Caco-2 (cell line): Measurements from ENCODE around the gene PROCR. TPM values are rescaled to one million over a fixed set of nuclear protein-coding genes. Genes with fewer than 3 reads are reported as not detected.
"Not testable (repeated sequence)": the region's sequence is repeated elsewhere in the genome, so short reads cannot be mapped to it uniquely, and the experiment has no call there.

Experiments
- BruUV-seq: library from RNA; stranded (reverse); fragments of 400-500 nt; replicated peaks from 2 replicates; lab custom pipeline; 2021; lab: Mats Ljungman, UMichigan
- CTCF ChIA-PET: fragments of 300-600 bp; sonication (Branson Sonifier 250); formaldehyde crosslinking; loops from one replicate; lab custom pipeline; 2022; ENCODE audit warnings: antibody characterized with exemption; lab: Charles Lee
- POLR2A ChIA-PET: fragments of 300-600 bp; sonication (Branson Sonifier 250); formaldehyde crosslinking; loops from one replicate; lab custom pipeline; 2022; ENCODE audit warnings: antibody characterized with exemption; lab: Charles Lee
- DNase-seq, 2 experiments: peaks; one replicate each; pipeline versions ENCODE4 v3.0.0 to v3.0.0-alpha.2; 2020 to 2022
- H3K27me3 ChIP-seq: replicated peaks from 2 replicates; pipeline ENCODE4 v1.6.0; 2011; ENCODE audit warnings: low read length; ENCODE audit not compliant: control insufficient read depth, insufficient read depth
- H3K36me3 ChIP-seq: 2 replicates; pipeline ENCODE4 v1.5.1; 2011; ENCODE audit warnings: low read length; ENCODE audit not compliant: control insufficient read depth, insufficient read depth
- H3K4me1 ChIP-seq: fragments of 250-450 bp; sonication (Bioruptor Pico); 2 replicates; pipeline ENCODE4 v1.5.1; 2020; ENCODE audit warnings: mild to moderate bottlenecking
- H3K4me3 ChIP-seq: 2 replicates; pipeline ENCODE4 v1.5.1; 2011; ENCODE audit warnings: low read depth, mild to moderate bottlenecking, control low read depth, low read length
- H3K9me3 ChIP-seq: fragments of 250-450 bp; sonication (Bioruptor Pico); 2 replicates; pipeline ENCODE4 v1.5.1; 2020; ENCODE audit warnings: mild to moderate bottlenecking, moderate library complexity
- H3K27ac Mint-ChIP-seq: one replicate; pipeline ENCODE4 v1.8.0; 2022; ENCODE audit warnings: mixed read lengths; ENCODE audit not compliant: unreplicated experiment
- H3K27me3 Mint-ChIP-seq: one replicate; pipeline ENCODE4 v1.8.0; 2022; ENCODE audit warnings: mixed read lengths; ENCODE audit not compliant: insufficient read depth, unreplicated experiment
- H3K36me3 Mint-ChIP-seq: one replicate; pipeline ENCODE4 v1.8.0; 2022; ENCODE audit warnings: mild to moderate bottlenecking, mixed read lengths; ENCODE audit not compliant: insufficient read depth, unreplicated experiment
- H3K4me1 Mint-ChIP-seq: one replicate; pipeline ENCODE4 v1.8.0; 2022; ENCODE audit warnings: low read depth, mixed read lengths; ENCODE audit not compliant: unreplicated experiment
- H3K4me3 Mint-ChIP-seq: one replicate; pipeline ENCODE4 v1.8.0; 2022; ENCODE audit warnings: mild to moderate bottlenecking, moderate library complexity, mixed read lengths; ENCODE audit not compliant: unreplicated experiment
- H3K9me3 Mint-ChIP-seq: one replicate; pipeline ENCODE4 v1.8.0; 2022; ENCODE audit warnings: mixed read lengths; ENCODE audit not compliant: unreplicated experiment
- CTCF ChIP-seq, 2 experiments: fragments of 200-600 bp in 1 of 2; IDR thresholded peaks; 1 replicate in 1 of 2; 2 replicates in 1 of 2; pipeline versions ENCODE4 v1.5.1 to v1.8.0; 2011 to 2022; ENCODE audit warnings: antibody characterized with exemption in 1 of 2, control low read depth in 1 of 2, inconsistent platforms in 1 of 2, low read depth in 1 of 2, low read length in 1 of 2, mild to moderate bottlenecking in 1 of 2, moderate library complexity in 1 of 2; ENCODE audit not compliant: insufficient read depth in 1 of 2, severe bottlenecking in 1 of 2, unreplicated experiment in 1 of 2
- intact Hi-C: fragments of 100-400 bp; cut with micrococcal nuclease; formaldehyde crosslinking; loops from one replicate; pipeline ENCODE4 v1.10.0; 2022; ENCODE audit not compliant: unreplicated experiment
- total RNA-seq: library from RNA; stranded (reverse); gene quantifications from 2 replicates; pipeline ENCODE4 v1.2.3, GENCODE V29; 2022

Gene PROCR
- total RNA-seq, 1 experiment from 2014 or later = 4.0 TPM

- H3K27me3 Mint-ChIP-seq = no peaks in the 10 kb centered on the region
- peaks cover 5% of the 10 kb centered on the region for H3K36me3 Mint-ChIP-seq
- H3K4me3 Mint-ChIP-seq = peak overlapping the region; percentile 11
- no peaks in the 10 kb centered on the region for H3K27me3 ChIP-seq
- no peaks in the 10 kb centered on the region for H3K36me3 ChIP-seq
- ChIA-PET POLR2A (interaction anchor here (0.6 to 1.0 kb wide), 4 partner anchors 13 to 304 kb away, joined by 3 to 7 read pairs (median 4); no protein-coding TSS in a partner anchor), CTCF (interaction anchor here (0.5 to 2.2 kb wide), 5 partner anchors 20 to 156 kb away, joined by 3 to 19 read pairs (median 4); partner anchors contain the start of gene EDEM2)
- H3K4me1 Mint-ChIP-seq = peaks cover 40% of the 10 kb centered on the region
- no peak for TF ChIP-seq CTCF (IDR thresholded peaks at IDR 0.05; ENCODE audit: insufficient read depth in 1 of 2, low read depth in 1 of 2, low read length in 1 of 2, severe bottlenecking in 1 of 2, unreplicated experiment in 1 of 2)
- DNase-seq = peak in 1 of 2 experiments; percentile 44
- no peak overlapping the region for H3K4me3 ChIP-seq
- H3K9me3 Mint-ChIP-seq = peaks cover 37% of the 10 kb centered on the region
- no TSS peak for BruUV-seq
- H3K4me1 ChIP-seq = peaks cover 49% of the 10 kb centered on the region
- H3K27ac Mint-ChIP-seq = peak overlapping the region; percentile 43
- intact Hi-C loops = loop anchor here (1.0 kb wide), 3 partner anchors 13 to 40 kb away; partner anchors contain the start of gene EDEM2
- H3K9me3 ChIP-seq = peaks cover 13% of the 10 kb centered on the region; the same call in 1 of the 2 replicates
Observed at GRCh38 chr20:35187584-35188190, 15.8 kb downstream of the PROCR start.

- Mint-ChIP-seq H3K27ac (peak overlapping the region; percentile 24), H3K9me3 (peaks cover 35% of the 10 kb centered on the region), H3K4me1 (peaks cover 50% of the 10 kb centered on the region)
- H3K4me3 ChIP-seq, H3K27me3 Mint-ChIP-seq, H3K36me3 ChIP-seq, intact Hi-C loops, BruUV-seq, H3K36me3 Mint-ChIP-seq, H3K4me3 Mint-ChIP-seq, H3K27me3 ChIP-seq: not testable (repeated sequence)
- ChIA-PET POLR2A (interaction anchor here (0.6 kb wide), 1 partner anchor 313 kb away, joined by 3 read pairs; no protein-coding TSS in a partner anchor), CTCF (interaction anchor here (1.0 kb wide), 1 partner anchor 93 kb away, joined by 3 read pairs; no protein-coding TSS in a partner anchor)
- DNase-seq = peak; percentile 55 to 84
- Histone ChIP-seq H3K4me1 (peaks cover 61% of the 10 kb centered on the region), H3K9me3 (peaks cover 13% of the 10 kb centered on the region; the same call in 1 of the 2 replicates)
Observed at GRCh38 chr20:35189223-35189622, 17.4 kb downstream of the PROCR start.

GRCh38 chr20:35190556-35190955 is 18.7 kb downstream of the PROCR start:
- Mint-ChIP-seq H3K4me1 (peaks cover 52% of the 10 kb centered on the region), H3K27me3 (no peaks in the 10 kb centered on the region), H3K27ac (no peak overlapping the region), H3K4me3 (no peak overlapping the region), H3K36me3 (peaks cover 5% of the 10 kb centered on the region), H3K9me3 (peaks cover 37% of the 10 kb centered on the region)
- Histone ChIP-seq H3K36me3 (no peaks in the 10 kb centered on the region), H3K27me3 (no peaks in the 10 kb centered on the region), H3K4me1 (peaks cover 61% of the 10 kb centered on the region), H3K9me3 (peaks cover 13% of the 10 kb centered on the region; the same call in 1 of the 2 replicates), H3K4me3 (no peak overlapping the region)
- intact Hi-C loops = no loop called here
- no peak for TF ChIP-seq CTCF (IDR thresholded peaks at IDR 0.05; ENCODE audit: insufficient read depth in 1 of 2, low read depth in 1 of 2, low read length in 1 of 2, severe bottlenecking in 1 of 2, unreplicated experiment in 1 of 2)
- no peak for DNase-seq
- ChIA-PET POLR2A (no interaction called here), CTCF (no interaction called here)
- no TSS peak for BruUV-seq
